H1 (cell line): Measurements from ENCODE around the gene HES3. TPM values are rescaled to one million over a fixed set of nuclear protein-coding genes. Genes with fewer than 3 reads are reported as not detected.

Experiments used
- CTCF ChIA-PET: fragments of 300-600 bp; sonication (Branson Sonifier 250); formaldehyde crosslinking; loops from one replicate; lab custom pipeline; 2021; ENCODE audit not compliant: partially characterized antibody; lab: Charles Lee
- POLR2A ChIA-PET: fragments of 300-600 bp; sonication (Branson Sonifier 250); formaldehyde crosslinking; loops from one replicate; lab custom pipeline; 2021; ENCODE audit warnings: inconsistent platforms; ENCODE audit not compliant: partially characterized antibody; lab: Charles Lee
- DNase-seq, 2 experiments: peaks; one replicate each; pipeline versions ENCODE4 v3.0.0 to v3.0.0-alpha.2; 2010 to 2022; ENCODE audit warnings: low spot score in 2 of 2, low read depth in 1 of 2, mixed read lengths in 1 of 2
- FAIRE-seq: peaks from 2 replicates; lab custom pipeline; 2011; peaks lifted over from hg19 to GRCh38; lab: Jason Lieb, UNC
- H2AFZ ChIP-seq: 2 replicates; pipeline ENCODE4 v1.8.1; 2012; ENCODE audit warnings: low read length, inconsistent platforms
- H2AK5ac ChIP-seq: 2 replicates; pipeline ENCODE4 v1.6.1; 2013; ENCODE audit warnings: low read depth, low read length
- H2BK120ac ChIP-seq: replicated peaks from 2 replicates; pipeline ENCODE3; 2013; ENCODE audit warnings: low read depth, low read length, inconsistent platforms
- H2BK12ac ChIP-seq: 2 replicates; pipeline ENCODE4 v1.6.1; 2013; ENCODE audit warnings: low read depth, low read length
- H2BK15ac ChIP-seq: 2 replicates; pipeline ENCODE4 v1.6.1; 2013; ENCODE audit warnings: low read length
- H2BK20ac ChIP-seq: 2 replicates; pipeline ENCODE4 v1.6.1; 2013; ENCODE audit warnings: low read length
- H2BK5ac ChIP-seq: 2 replicates; pipeline ENCODE4 v1.6.1; 2013; ENCODE audit warnings: low read depth, low read length
- H3K14ac ChIP-seq: 2 replicates; pipeline ENCODE4 v1.6.1; 2013; ENCODE audit warnings: inconsistent platforms; ENCODE audit not compliant: insufficient read length
- H3K18ac ChIP-seq: 2 replicates; pipeline ENCODE4 v1.6.1; 2013; ENCODE audit warnings: low read length; ENCODE audit errors: extremely low read depth
- H3K23ac ChIP-seq: 2 replicates; pipeline ENCODE4 v1.6.1; 2013; ENCODE audit warnings: inconsistent platforms; ENCODE audit not compliant: insufficient read length
- H3K23me2 ChIP-seq: 2 replicates; pipeline ENCODE4 v1.6.1; 2013; ENCODE audit warnings: low read depth, low read length
- H3K27ac ChIP-seq: 2 replicates; pipeline ENCODE4 v1.6.1; 2011; ENCODE audit warnings: low read depth, low read length, inconsistent platforms
- H3K27me3 ChIP-seq, 4 experiments: replicated peaks in 1 of 4; 1 replicate in 1 of 4; 2 replicates in 3 of 4; pipeline versions ENCODE4 v1.6.1 to v1.8.1; 2011 to 2013; ENCODE audit warnings: low read length in 3 of 4, mild to moderate bottlenecking in 3 of 4, inconsistent platforms in 2 of 4, mixed read lengths in 2 of 4, moderate library complexity in 1 of 4; ENCODE audit not compliant: control insufficient read depth in 3 of 4, insufficient read depth in 3 of 4; ENCODE audit errors: extremely low read depth in 1 of 4
- H3K36me3 ChIP-seq, 4 experiments: 2 replicates each; pipeline versions ENCODE4 v1.6.1 to v1.8.1; 2011 to 2013; ENCODE audit warnings: mild to moderate bottlenecking in 4 of 4, low read length in 3 of 4, moderate library complexity in 2 of 4, control low read depth in 1 of 4, inconsistent platforms in 1 of 4; ENCODE audit not compliant: insufficient read depth in 4 of 4, control insufficient read depth in 2 of 4
- H3K4ac ChIP-seq: replicated peaks from 2 replicates; pipeline ENCODE3; 2013; ENCODE audit warnings: low read length, low read depth, mixed read lengths, inconsistent platforms; ENCODE audit not compliant: insufficient read length
- H3K4me1 ChIP-seq, 4 experiments: replicated peaks in 1 of 4; 1 replicate in 1 of 4; 2 replicates in 3 of 4; pipeline versions ENCODE4 v1.6.1 to v1.8.1; 2011 to 2013; ENCODE audit warnings: low read length in 3 of 4, inconsistent platforms in 2 of 4, mixed read lengths in 1 of 4; ENCODE audit not compliant: insufficient read depth in 4 of 4, control insufficient read depth in 3 of 4
- H3K4me2 ChIP-seq, 2 experiments: 2 replicates each; pipeline versions ENCODE4 v1.6.1 to v1.8.1; 2011 to 2013; ENCODE audit warnings: low read depth in 2 of 2, low read length in 2 of 2, control low read depth in 1 of 2, inconsistent platforms in 1 of 2, mild to moderate bottlenecking in 1 of 2; ENCODE audit not compliant: insufficient read depth in 1 of 2
- H3K4me3 ChIP-seq, 4 experiments: fragments of 200-600, 300-600 bp in 1 of 4; sonication (generic), shearing (Covaris generic), sonication (Bioruptor Twin) in 1 of 4; 2 replicates each; pipeline versions ENCODE4 v1.5.1 to v1.8.1; 2011 to 2016; ENCODE audit warnings: low read length in 4 of 4, low read depth in 3 of 4, control low read depth in 2 of 4, inconsistent platforms in 2 of 4, mild to moderate bottlenecking in 2 of 4, mixed read lengths in 1 of 4, moderate library complexity in 1 of 4; ENCODE audit not compliant: insufficient read depth in 2 of 4; ENCODE audit errors: extremely low read depth in 1 of 4
- H3K56ac ChIP-seq: replicated peaks from 2 replicates; pipeline ENCODE3; 2013; ENCODE audit warnings: low read depth, mild to moderate bottlenecking, mixed read lengths, low read length, inconsistent platforms; ENCODE audit not compliant: insufficient read length
- H3K79me1 ChIP-seq: 2 replicates; pipeline ENCODE4 v1.6.1; 2013; ENCODE audit warnings: low read depth, low read length, control low read depth
- H3K79me2 ChIP-seq, 2 experiments: 2 replicates each; pipeline versions ENCODE4 v1.6.1 to v1.8.1; 2012 to 2013; ENCODE audit warnings: low read length in 2 of 2, mild to moderate bottlenecking in 2 of 2, inconsistent platforms in 1 of 2; ENCODE audit not compliant: insufficient read depth in 2 of 2, control insufficient read depth in 1 of 2
- H3K9ac ChIP-seq, 4 experiments: replicated peaks in 1 of 4; 1 replicate in 1 of 4; 2 replicates in 3 of 4; pipeline versions ENCODE4 v1.6.1 to v1.8.1; 2011 to 2013; ENCODE audit warnings: low read depth in 3 of 4, low read length in 3 of 4, control low read depth in 2 of 4, mild to moderate bottlenecking in 2 of 4, moderate library complexity in 2 of 4, inconsistent platforms in 1 of 4; ENCODE audit errors: extremely low read depth in 1 of 4
- H3K9me3 ChIP-seq, 2 experiments: 2 replicates each; pipeline versions ENCODE4 v1.6.1 to v1.8.1; 2012 to 2013; ENCODE audit warnings: mild to moderate bottlenecking in 2 of 2, moderate library complexity in 2 of 2, control low read depth in 1 of 2, inconsistent platforms in 1 of 2, low read depth in 1 of 2, low read length in 1 of 2, mixed read lengths in 1 of 2; ENCODE audit not compliant: insufficient read depth in 2 of 2
- H4K20me1 ChIP-seq, 2 experiments: replicated peaks in 1 of 2; 2 replicates each; pipeline versions ENCODE3 to v1.8.1; 2011 to 2013; ENCODE audit warnings: inconsistent platforms in 2 of 2, low read length in 2 of 2, mild to moderate bottlenecking in 1 of 2; ENCODE audit not compliant: insufficient read depth in 2 of 2, control insufficient read depth in 1 of 2
- H4K5ac ChIP-seq: 2 replicates; pipeline ENCODE4 v1.6.1; 2013; ENCODE audit warnings: low read length, low read depth, mixed read lengths, inconsistent platforms; ENCODE audit not compliant: insufficient read length
- H4K8ac ChIP-seq: 2 replicates; pipeline ENCODE4 v1.8.0; 2013; ENCODE audit warnings: mild to moderate bottlenecking, moderate library complexity, low read length, inconsistent platforms; ENCODE audit not compliant: insufficient read depth; ENCODE audit errors: extremely low read depth
- H4K91ac ChIP-seq: replicated peaks from 2 replicates; pipeline ENCODE3; 2013; ENCODE audit warnings: low read length, mixed read lengths, inconsistent platforms; ENCODE audit not compliant: insufficient read length
- ATF2 ChIP-seq: IDR thresholded peaks from 2 replicates; pipeline ENCODE4 v1.6.1; 2012; ENCODE audit warnings: low read length, inconsistent platforms
- CTCF ChIP-seq, 3 experiments: IDR thresholded peaks; 1 replicate in 2 of 3; 2 replicates in 1 of 3; pipeline versions ENCODE4 v1.5.1 to v1.6.1; 2011; ENCODE audit warnings: low read length in 3 of 3, mild to moderate bottlenecking in 3 of 3, inconsistent platforms in 2 of 3, low read depth in 1 of 3, moderate library complexity in 1 of 3; ENCODE audit not compliant: insufficient read depth in 1 of 3; ENCODE audit errors: control extremely low read depth in 1 of 3
- MAFK ChIP-seq: IDR thresholded peaks from 2 replicates; pipeline ENCODE4 v1.6.1; 2012; ENCODE audit warnings: low read depth, mild to moderate bottlenecking, improper control_type of control experiment, low read length
- RAD21 ChIP-seq, 2 experiments: IDR thresholded peaks in 1 of 2; conservative IDR thresholded peaks in 1 of 2; 2 replicates each; pipeline ENCODE4 v1.6.1; 2011; ENCODE audit warnings: low read depth in 2 of 2, low read length in 2 of 2, improper control_type of control experiment in 1 of 2, inconsistent platforms in 1 of 2, mild to moderate bottlenecking in 1 of 2, moderate library complexity in 1 of 2
- WGBS, 2 experiments: shearing (Covaris generic) in 1 of 2; methylation state at CpG; one replicate each; pipeline versions ENCODE4 v1.1.6 to v1.1.7; 2013 to 2015; ENCODE audit warnings: low lambda C conversion rate in 2 of 2, mixed read lengths in 2 of 2, inconsistent platforms in 1 of 2, low coverage in 1 of 2, missing lambda C conversion rate in 1 of 2; ENCODE audit not compliant: insufficient replicate concordance in 2 of 2, insufficient coverage in 1 of 2, insufficient read length in 1 of 2; ENCODE audit errors: extremely low coverage in 1 of 2, missing lambda C conversion rate in 1 of 2; 5-methylcytosine and 5-hydroxymethylcytosine counted together
- polyA plus RNA-seq, 7 experiments: library from polyadenylated mRNA; depleted of rRNA in 3 of 7; stranded (reverse) in 5 of 7; unstranded in 2 of 7; fragments of >200 nt in 5 of 7; fragments of 200-250 nt in 2 of 7; gene quantifications; 1 replicate in 5 of 7; 2 replicates in 1 of 7; 4 replicates in 1 of 7; pipeline versions ENCODE4 v1.2.1 to v1.2.3, GENCODE V29; 2011 to 2013; ENCODE audit warnings: missing spikeins in 2 of 7, mixed read lengths in 2 of 7
- total RNA-seq: library from RNA; stranded (reverse); fragmentation: NEBNext Ultra II Directional; extraction: Animal tissue kit (Norgen Biotek cat#: 25700); gene quantifications from 2 replicates; pipeline ENCODE4 v1.2.1, GENCODE V29; 2021

HES3 gene
- total and polyA plus RNA-seq, 2 of the 8 experiments (the other 6 are each of a cell fraction or from before 2014, with no cell fraction given): 38.8 to 54.3 TPM

- TF ChIP-seq ATF2: no peak
- peak in 1 of 2 experiments; percentile 44; a peak in 1 of 4 replicates for TF ChIP-seq RAD21 (IDR thresholded peaks at IDR 0.05 in 1 of 2, conservative IDR thresholded peaks at IDR 0.05 in 1 of 2; ENCODE audit: low read depth in 2 of 2, low read length in 2 of 2)
- TF ChIP-seq MAFK: no peak
- peak in 2 of 3 experiments; percentile 41 to 57; a peak in 3 of 4 replicates for TF ChIP-seq CTCF (IDR thresholded peaks at IDR 0.05; ENCODE audit: control extremely low read depth in 1 of 3, insufficient read depth in 1 of 3, low read depth in 1 of 3, low read length in 3 of 3)
- H3K23ac ChIP-seq: no peak overlapping the region
- H2BK5ac ChIP-seq: no peak overlapping the region
- H2BK15ac ChIP-seq: no peak overlapping the region
- H3K79me2 ChIP-seq: no peaks in the 10 kb centered on the region
- no peak overlapping the region for H3K18ac ChIP-seq
- H3K79me1 ChIP-seq: peaks cover 3% of the 10 kb centered on the region; the same call in 1 of the 2 replicates
- H3K4me1 ChIP-seq: peaks cover 0 to 28% (median 13%) of the 10 kb centered on the region in 4 experiments; a peak in 6 of 7 replicates
- ChIA-PET CTCF (interaction anchor here (0.6 to 5.9 kb wide), 20 partner anchors 9 to 238 kb away, joined by 3 to 28 read pairs (median 3); no protein-coding TSS in a partner anchor), POLR2A (interaction anchor here (0.7 to 1.2 kb wide), 3 partner anchors 28 to 112 kb away, joined by 3 read pairs; no protein-coding TSS in a partner anchor)
- WGBS, 2 experiments: 90% methylated on average over 6 of the region's 6 CpGs; no CpG with 5 or more reads in 1 of the 2 experiments
- no peak for FAIRE-seq
- H3K4me2 ChIP-seq: no peak overlapping the region
- no peaks in the 10 kb centered on the region for H3K23me2 ChIP-seq
- H3K14ac ChIP-seq: no peak overlapping the region
- no peaks in the 10 kb centered on the region for H3K9me3 ChIP-seq
- H4K5ac ChIP-seq: no peak overlapping the region
- no peak overlapping the region for H3K4ac ChIP-seq
- DNase-seq: no peak
- no peak overlapping the region for H4K8ac ChIP-seq
- H3K4me3 ChIP-seq: no peak overlapping the region
- H2BK120ac ChIP-seq: no peak overlapping the region
- H3K56ac ChIP-seq: no peak overlapping the region
- H2BK20ac ChIP-seq: no peak overlapping the region
- H3K27me3 ChIP-seq: no peaks in the 10 kb centered on the region
- no peaks in the 10 kb centered on the region; a peak in 2 of 8 replicates for H3K36me3 ChIP-seq
- no peak overlapping the region for H2AFZ ChIP-seq
- no peak overlapping the region for H3K27ac ChIP-seq
- H2BK12ac ChIP-seq: peak overlapping the region; percentile 35; the same call in 1 of the 2 replicates
- no peak overlapping the region for H4K91ac ChIP-seq
- H2AK5ac ChIP-seq: 0 out of 2 replicates have a peak overlapping the region, but pooled peaks have one; percentile 9
- H3K9ac ChIP-seq: no peak overlapping the region
- peaks cover 3 to 13% of the 10 kb centered on the region in 2 experiments for H4K20me1 ChIP-seq
Observed at GRCh38 chr1:6272868-6273267, 28.9 kb downstream of the HES3 start.
